SK-N-SH (cell line): ENCODE data around the gene DPP10.

Experiments
- CHD2 ChIP-seq: fragments of 150-350 bp; IDR thresholded peaks from 2 replicates; pipeline ENCODE4 v1.6.1; 2018; ENCODE audit warnings: low read length; ENCODE audit not compliant: partially characterized antibody
- CTCF ChIP-seq: fragments of 200-600 bp; sonication (generic); IDR thresholded peaks from 2 replicates; pipeline ENCODE4 v1.6.1; 2017; ENCODE audit warnings: antibody characterized with exemption, mild to moderate bottlenecking, moderate library complexity
- EZH2phosphoT487 ChIP-seq: fragments of 200-600 bp; sonication (generic); IDR thresholded peaks from 2 replicates; pipeline ENCODE4 v1.6.1; 2017; ENCODE audit warnings: low read depth, mixed run types, mild to moderate bottlenecking, antibody characterized with exemption, moderate library complexity, borderline replicate concordance
- MXI1 ChIP-seq: IDR thresholded peaks from 2 replicates; pipeline ENCODE4 v1.6.1; 2012; ENCODE audit warnings: mild to moderate bottlenecking, low read depth, low read length, improper control_type of control experiment
- POLR2AphosphoS5 ChIP-seq: IDR thresholded peaks from 2 replicates; pipeline ENCODE4 v1.6.1; 2012; ENCODE audit warnings: low read depth, low read length
- REST ChIP-seq: IDR thresholded peaks from 2 replicates; pipeline ENCODE4 v1.6.1; 2012; ENCODE audit warnings: mild to moderate bottlenecking, low read depth, low read length, moderate library complexity
- RFX5 ChIP-seq: IDR thresholded peaks from 2 replicates; pipeline ENCODE4 v1.6.1; 2012; ENCODE audit warnings: mild to moderate bottlenecking, improper control_type of control experiment, low read length
- SIN3A ChIP-seq: IDR thresholded peaks from 2 replicates; pipeline ENCODE4 v1.6.1; 2012; ENCODE audit warnings: low read depth, mild to moderate bottlenecking, low read length, moderate library complexity, borderline replicate concordance
- TAF1 ChIP-seq: IDR thresholded peaks from 2 replicates; pipeline ENCODE4 v1.6.1; 2012; ENCODE audit warnings: low read depth, mild to moderate bottlenecking, low read length, moderate library complexity, borderline replicate concordance
- YY1 ChIP-seq: IDR thresholded peaks from 2 replicates; pipeline ENCODE4 v1.4.0; 2012; ENCODE audit warnings: low read depth, mild to moderate bottlenecking

- TF ChIP-seq REST (no peak), TAF1 (no peak), POLR2AphosphoS5 (no peak), CTCF (no peak), CHD2 (no peak), YY1 (no peak), RFX5 (no peak), SIN3A (no peak), EZH2phosphoT487 (no peak), MXI1 (no peak)
Measured at GRCh38 chr2:115077626-115078025, 635.2 kb downstream of the DPP10 start.
